T-cell (primary cell): ENCODE data around the gene DGCR2. TPM values are rescaled to one million over a fixed set of nuclear protein-coding genes. Genes with fewer than 3 reads are reported as not detected.

Experiments
- ATAC-seq, 4 experiments: fragments of 200-7000 bp in 3 of 4; fragments of 150-1000 bp in 1 of 4; cut with Tn5 transposase; replicated peaks in 1 of 4; 1 replicate in 3 of 4; 2 replicates in 1 of 4; pipeline ENCODE4 v1.10.0; 2021; ENCODE audit warnings: moderate library complexity in 3 of 4, mild to moderate bottlenecking in 2 of 4, moderate number of reproducible peaks in 1 of 4
- CTCF ChIA-PET, 2 donors: fragments of 300-600 bp; sonication (Branson Sonifier 250); formaldehyde crosslinking; loops; one replicate each; lab custom pipeline; 2022; ENCODE audit warnings: antibody characterized with exemption in 2 of 2; lab: Charles Lee
- POLR2A ChIA-PET, 2 donors: fragments of 300-600 bp; sonication (Branson Sonifier 250); formaldehyde crosslinking; loops; one replicate each; lab custom pipeline; 2022; ENCODE audit warnings: antibody characterized with exemption in 2 of 2; lab: Charles Lee
- DNase-seq, 35 experiments: peaks; one replicate each; pipeline versions ENCODE4 v3.0.0 to v3.0.0-alpha.2; 2013 to 2023
- H3K27ac ChIP-seq: one replicate; pipeline ENCODE4 v1.5.1; 2013; ENCODE audit warnings: low read length
- H3K27me3 ChIP-seq, 2 experiments: replicated peaks in 1 of 2; 1 replicate in 1 of 2; 2 replicates in 1 of 2; pipeline versions ENCODE4 v1.6.1 to v1.7.0; 2013; ENCODE audit warnings: low read length in 1 of 2, mixed read lengths in 1 of 2; ENCODE audit not compliant: control insufficient read depth in 2 of 2, insufficient read depth in 2 of 2; ENCODE audit errors: extremely low read depth in 1 of 2
- H3K36me3 ChIP-seq, 2 donors: 1 replicate in 1 of 2; 2 replicates in 1 of 2; pipeline versions ENCODE4 v1.6.1 to v1.7.0; 2013; ENCODE audit warnings: low read length in 1 of 2; ENCODE audit not compliant: control insufficient read depth in 2 of 2, insufficient read depth in 1 of 2; ENCODE audit errors: extremely low read depth in 1 of 2
- H3K4me1 ChIP-seq, 2 experiments: 1 replicate in 1 of 2; 2 replicates in 1 of 2; pipeline versions ENCODE4 v1.6.1 to v1.7.0; 2013; ENCODE audit warnings: low read length in 2 of 2, mixed read lengths in 1 of 2; ENCODE audit not compliant: insufficient read depth in 2 of 2, control insufficient read depth in 1 of 2; ENCODE audit errors: extremely low read depth in 1 of 2
- H3K4me3 ChIP-seq, 2 donors: 1 replicate in 1 of 2; 2 replicates in 1 of 2; pipeline versions ENCODE4 v1.5.1 to v1.7.0; 2013; ENCODE audit warnings: mild to moderate bottlenecking in 2 of 2, low read length in 1 of 2, moderate library complexity in 1 of 2; ENCODE audit not compliant: control insufficient read depth in 1 of 2; ENCODE audit errors: extremely low read depth in 1 of 2
- H3K9me3 ChIP-seq: 2 replicates; pipeline ENCODE4 v1.7.0; 2013
- H3K27ac Mint-ChIP-seq, 2 donors: one replicate each; pipeline ENCODE4 v1.8.0; 2020 to 2021; ENCODE audit warnings: mild to moderate bottlenecking in 2 of 2, mixed read lengths in 2 of 2
- H3K27me3 Mint-ChIP-seq, 2 donors: one replicate each; pipeline ENCODE4 v1.8.0; 2021 to 2022; ENCODE audit warnings: mixed read lengths in 2 of 2
- H3K36me3 Mint-ChIP-seq: one replicate; pipeline ENCODE4 v1.8.0; 2021; ENCODE audit warnings: mixed read lengths
- H3K4me1 Mint-ChIP-seq, 3 donors: one replicate each; pipeline ENCODE4 v1.8.0; 2020 to 2022; ENCODE audit warnings: mixed read lengths in 3 of 3, mild to moderate bottlenecking in 1 of 3
- H3K4me3 Mint-ChIP-seq, 3 donors: one replicate each; pipeline ENCODE4 v1.8.0; 2020 to 2022; ENCODE audit warnings: mild to moderate bottlenecking in 3 of 3, mixed read lengths in 3 of 3, moderate library complexity in 3 of 3
- H3K9me3 Mint-ChIP-seq, 3 donors: one replicate each; pipeline ENCODE4 v1.8.0; 2020 to 2022; ENCODE audit warnings: mixed read lengths in 3 of 3
- WGBS: methylation state at CpG from one replicate; pipeline ENCODE4 v1.1.5; 2013; ENCODE audit warnings: missing lambda C conversion rate; ENCODE audit not compliant: insufficient coverage; 5-methylcytosine and 5-hydroxymethylcytosine counted together
- total RNA-seq, 35 experiments: library from RNA in 6 of 35; stranded (reverse) in 6 of 35; fragments of 120-200 nt in 1 of 35; gene quantifications; one replicate each; pipeline versions ENCODE4 v1.2.1 to v1.2.4 and lab custom pipeline; 2013 to 2026

Gene DGCR2
- total RNA-seq, 5 donors from 2014 or later (not counting 1 experiment from before 2014, with no cell fraction given) = 50.9 to 79.2 (median 71.5) TPM

DNA sequence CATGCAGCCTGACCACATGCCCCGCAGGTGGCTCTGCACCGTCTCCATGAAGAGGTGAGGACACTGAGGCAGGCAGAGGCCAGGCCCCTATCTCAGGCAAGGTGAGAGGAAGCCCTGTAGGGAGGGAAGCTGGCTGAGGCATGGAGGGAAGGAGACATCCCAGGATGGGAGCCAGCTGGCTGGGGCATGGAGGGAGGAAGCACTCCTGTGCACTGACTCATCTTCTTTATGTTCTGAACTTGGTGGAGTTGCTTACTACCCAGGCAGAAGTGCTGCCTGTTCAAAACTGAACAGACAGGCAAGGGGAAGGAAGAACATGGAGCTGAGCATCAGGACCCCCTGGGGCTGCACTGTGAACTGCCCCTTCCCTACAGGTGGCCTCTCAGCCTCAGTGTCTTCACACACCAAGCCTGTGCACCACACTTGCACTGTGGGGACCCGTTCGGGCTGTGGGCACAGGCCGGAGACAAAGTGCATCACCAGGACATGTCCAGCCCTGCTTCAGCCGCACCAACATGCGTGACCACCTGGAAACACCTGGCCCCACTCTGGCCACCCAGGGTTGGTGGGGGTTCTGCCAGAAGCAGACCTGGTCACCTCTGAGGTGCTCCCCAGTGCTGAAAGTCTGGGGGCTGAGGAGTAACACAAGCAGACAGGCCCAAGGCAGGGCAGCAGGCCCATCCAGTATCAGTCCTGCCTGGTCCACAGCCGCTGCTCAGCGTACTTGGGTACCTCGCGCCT is 55.5 kb downstream of the DGCR2 start:
- ChIA-PET POLR2A (no interaction called here), CTCF (no interaction called here)
- Mint-ChIP-seq H3K27me3 (no peaks in the 10 kb centered on the region), H3K36me3 (peaks cover 66% of the 10 kb centered on the region), H3K4me3 (no peak overlapping the region), H3K4me1 (peaks cover 6 to 14% (median 10%) of the 10 kb centered on the region in 3 donors), H3K27ac (no peak overlapping the region), H3K9me3 (no peaks in the 10 kb centered on the region)
- Histone ChIP-seq H3K4me3 (no peak overlapping the region), H3K27ac (no peak overlapping the region), H3K9me3 (no peaks in the 10 kb centered on the region), H3K36me3 (peaks cover 23 to 93% of the 10 kb centered on the region in 2 donors), H3K27me3 (no peaks in the 10 kb centered on the region), H3K4me1 (no peaks in the 10 kb centered on the region)
- WGBS = 92% methylated on average over 9 of the region's 11 CpGs
- DNase-seq = no peak
- no peak for ATAC-seq

DNA sequence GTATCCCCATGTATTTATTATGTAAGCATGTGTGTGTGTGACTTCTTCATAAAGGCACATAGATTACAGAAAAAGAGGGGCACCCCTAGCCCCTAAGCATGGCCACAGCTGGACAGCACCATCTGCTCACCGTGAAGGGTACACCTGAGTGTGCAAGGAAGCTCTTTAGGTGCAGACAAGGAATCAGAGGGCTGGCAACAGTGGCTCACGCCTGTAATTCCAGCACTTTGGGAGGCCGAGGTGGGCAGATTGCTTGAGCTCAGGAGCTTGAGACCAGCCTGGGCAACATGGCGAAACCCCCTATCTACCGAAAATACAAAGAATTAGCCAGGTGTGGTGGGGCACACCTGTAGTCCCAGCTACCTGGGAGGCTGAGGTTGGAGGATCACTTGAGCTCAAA is 56.3 kb downstream of the DGCR2 start:
- Histone ChIP-seq H3K36me3 (peaks cover 21 to 93% of the 10 kb centered on the region in 2 donors), H3K27me3 (no peaks in the 10 kb centered on the region), H3K9me3 (no peaks in the 10 kb centered on the region), H3K4me3 (no peak overlapping the region), H3K4me1 (no peaks in the 10 kb centered on the region), H3K27ac (no peak overlapping the region)
- H3K4me3 Mint-ChIP-seq = no peak overlapping the region
- ATAC-seq (no peak), DNase-seq (no peak)
- ChIA-PET POLR2A (no interaction called here), CTCF (interaction anchor here in 1 of 2 donors (0.7 kb wide), 1 partner anchor 9 kb away, joined by 4 read pairs; no protein-coding TSS in a partner anchor)
- WGBS = 100% methylated on average over 3 of the region's 5 CpGs
- no peaks in the 10 kb centered on the region for H3K9me3 Mint-ChIP-seq
- no peak overlapping the region for H3K27ac Mint-ChIP-seq
- peaks cover under 1 to 6% (median 4%) of the 10 kb centered on the region in 3 donors for H3K4me1 Mint-ChIP-seq
- H3K36me3 Mint-ChIP-seq = peaks cover 58% of the 10 kb centered on the region
- no peaks in the 10 kb centered on the region for H3K27me3 Mint-ChIP-seq

DNA sequence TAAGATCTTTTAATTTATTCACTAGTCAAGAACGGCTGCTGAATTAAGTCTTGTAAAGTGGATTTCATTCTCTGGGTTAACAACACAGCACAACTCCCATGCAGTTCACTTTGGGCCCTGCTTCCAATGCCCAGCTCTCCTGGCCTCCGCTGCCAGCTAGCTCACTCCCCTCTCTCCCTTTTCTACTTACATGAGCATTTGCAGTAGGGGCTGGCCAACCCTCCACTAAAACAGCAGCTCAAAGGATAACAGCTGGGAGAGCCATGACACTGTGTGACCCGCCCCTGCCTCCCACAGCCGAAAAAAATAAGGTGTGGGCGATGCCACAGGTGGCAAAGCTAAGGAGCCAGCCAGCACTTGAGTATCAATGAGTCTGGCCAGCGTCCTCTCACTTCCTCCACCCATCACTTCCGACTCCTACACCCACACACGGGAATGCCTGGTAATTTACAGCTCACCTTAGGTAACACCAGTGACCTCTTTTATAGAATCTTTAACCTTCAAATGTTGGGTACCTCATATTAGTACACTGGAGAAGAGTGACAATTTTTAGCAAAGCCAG is 56.8 kb downstream of the DGCR2 start:
- no peaks in the 10 kb centered on the region for H3K4me1 ChIP-seq
- WGBS = 87% methylated on average over 3 of the region's 8 CpGs
- no peaks in the 10 kb centered on the region for H3K9me3 ChIP-seq
- no peak overlapping the region for H3K27ac ChIP-seq
- ChIA-PET CTCF (interaction anchor here in 1 of 2 donors (0.7 kb wide), 1 partner anchor 9 kb away, joined by 4 read pairs; no protein-coding TSS in a partner anchor), POLR2A (no interaction called here)
- no peak for ATAC-seq
- H3K27me3 Mint-ChIP-seq = no peaks in the 10 kb centered on the region
- H3K36me3 Mint-ChIP-seq = peaks cover 60% of the 10 kb centered on the region
- no peaks in the 10 kb centered on the region for H3K27me3 ChIP-seq
- DNase-seq = peak in 1 of 35 experiments; percentile 9
- H3K27ac Mint-ChIP-seq = no peak overlapping the region
- peaks cover 0 to 5% (median 3%) of the 10 kb centered on the region in 3 donors for H3K4me1 Mint-ChIP-seq
- no peaks in the 10 kb centered on the region for H3K9me3 Mint-ChIP-seq
- peaks cover 21 to 94% of the 10 kb centered on the region in 2 donors for H3K36me3 ChIP-seq
- no peak overlapping the region for H3K4me3 ChIP-seq
- H3K4me3 Mint-ChIP-seq = no peak overlapping the region

DNA sequence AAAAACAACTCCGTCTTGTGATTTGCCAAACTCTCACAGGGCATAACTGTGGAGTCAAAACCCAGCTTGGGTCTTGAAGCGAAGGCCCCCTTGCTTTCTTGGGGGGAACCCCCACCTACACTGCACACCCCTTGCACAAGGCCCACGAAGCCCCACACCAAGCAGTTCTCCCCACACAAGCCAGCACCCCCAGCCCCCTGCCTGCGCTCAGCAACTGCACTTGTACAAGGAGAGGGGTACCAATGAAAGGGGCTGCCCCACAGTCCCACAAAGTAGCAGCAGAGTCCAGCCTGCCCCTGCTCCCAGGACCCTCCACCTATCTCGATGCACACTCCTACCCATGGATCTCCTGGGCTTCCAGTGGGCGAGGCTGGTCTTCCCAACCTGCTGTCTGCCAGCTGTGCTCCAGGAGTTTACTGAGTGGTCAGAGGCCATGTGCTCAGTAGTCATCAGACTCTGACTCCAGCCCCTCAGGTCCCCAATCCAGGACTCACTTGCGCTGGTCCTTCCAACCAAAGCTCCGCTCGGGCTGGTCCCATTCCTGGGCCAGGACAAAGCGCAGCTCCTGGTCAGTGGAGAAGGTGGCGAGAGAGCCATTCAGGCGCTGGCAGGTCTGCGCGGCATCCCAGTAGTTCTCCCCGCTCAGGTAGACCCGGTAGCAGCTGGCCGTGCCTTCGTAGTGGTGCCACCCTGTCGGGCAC is 57.7 kb downstream of the DGCR2 start:
- Mint-ChIP-seq H3K9me3 (no peaks in the 10 kb centered on the region), H3K36me3 (peaks cover 59% of the 10 kb centered on the region), H3K4me3 (no peak overlapping the region), H3K4me1 (peaks cover 0 to 5% (median 2%) of the 10 kb centered on the region in 3 donors), H3K27ac (no peak overlapping the region), H3K27me3 (no peaks in the 10 kb centered on the region)
- DNase-seq (peak in 1 of 35 experiments; percentile 6), ATAC-seq (no peak)
- ChIA-PET CTCF (no interaction called here), POLR2A (no interaction called here)
- WGBS = 97% methylated on average over 16 of the region's 19 CpGs
- Histone ChIP-seq H3K9me3 (no peaks in the 10 kb centered on the region), H3K4me1 (no peaks in the 10 kb centered on the region), H3K27me3 (no peaks in the 10 kb centered on the region), H3K4me3 (no peak overlapping the region), H3K27ac (no peak overlapping the region), H3K36me3 (peaks cover 22 to 94% of the 10 kb centered on the region in 2 donors)

DNA sequence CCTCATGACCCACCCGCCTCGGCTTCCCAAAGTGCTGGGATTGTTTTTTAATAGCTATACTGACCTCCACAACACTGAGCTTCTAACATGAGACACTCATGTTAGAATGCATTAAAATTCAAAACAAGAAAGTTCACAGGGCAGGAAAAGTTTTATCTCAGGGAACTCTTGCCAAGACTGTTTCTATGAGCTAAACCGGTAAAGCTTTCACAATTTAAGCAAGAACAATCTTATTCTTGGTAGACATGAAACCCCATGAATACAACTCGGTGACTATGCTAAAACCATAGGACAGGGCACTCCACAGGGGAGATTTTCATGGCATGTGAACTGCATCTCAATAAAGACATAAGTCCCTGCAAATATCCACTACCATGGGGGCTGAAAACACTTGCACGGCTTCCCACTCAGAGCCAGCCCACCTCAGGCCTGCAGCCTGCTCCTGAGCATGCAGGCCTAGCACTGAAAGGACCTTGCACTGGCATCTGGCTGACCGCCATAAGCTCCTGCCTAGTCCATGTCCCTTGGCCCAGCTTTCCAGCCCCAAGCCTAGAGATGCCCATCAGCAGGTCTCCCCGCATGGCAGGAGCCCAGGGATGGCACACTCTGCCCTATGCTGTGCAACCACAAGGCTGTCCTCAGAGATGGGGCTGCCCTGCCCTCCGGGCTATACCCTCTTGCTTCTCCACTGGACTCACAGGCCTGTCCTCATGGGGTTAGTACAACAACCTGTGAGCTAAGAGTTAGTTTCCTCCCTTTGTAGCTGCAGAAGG is 58.4 kb downstream of the DGCR2 start:
- H3K4me1 Mint-ChIP-seq = peaks cover 2 to 7% (median 2%) of the 10 kb centered on the region in 3 donors
- DNase-seq (peak in 1 of 35 experiments; percentile 11), ATAC-seq (no peak)
- no peaks in the 10 kb centered on the region for H3K27me3 Mint-ChIP-seq
- H3K9me3 Mint-ChIP-seq = no peaks in the 10 kb centered on the region
- Histone ChIP-seq H3K27me3 (no peaks in the 10 kb centered on the region), H3K27ac (no peak overlapping the region), H3K36me3 (peaks cover 28 to 95% of the 10 kb centered on the region in 2 donors), H3K4me3 (no peak overlapping the region), H3K9me3 (no peaks in the 10 kb centered on the region), H3K4me1 (no peaks in the 10 kb centered on the region)
- ChIA-PET CTCF (no interaction called here), POLR2A (no interaction called here)
- H3K27ac Mint-ChIP-seq = no peak overlapping the region
- WGBS = 100% methylated on average over 5 of the region's 8 CpGs
- no peak overlapping the region for H3K4me3 Mint-ChIP-seq
- peaks cover 63% of the 10 kb centered on the region for H3K36me3 Mint-ChIP-seq

DNA sequence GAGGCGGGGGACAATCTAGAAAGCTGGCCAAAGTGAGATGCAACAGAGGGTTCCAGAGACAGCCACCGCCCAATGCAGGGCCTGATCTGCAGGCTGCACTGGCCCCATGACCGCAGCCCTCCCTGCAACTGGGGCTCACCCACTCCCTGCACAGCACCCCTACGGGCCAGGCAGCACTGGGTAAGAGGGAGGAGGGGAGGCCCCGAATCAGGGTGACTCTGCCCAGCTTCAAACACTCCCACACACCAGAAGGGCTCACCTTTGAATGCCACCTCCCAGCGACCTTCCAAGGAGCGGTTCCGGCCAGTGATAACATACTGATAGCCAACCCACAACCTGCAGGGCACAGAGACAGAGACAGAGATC is 59.3 kb downstream of the DGCR2 start:
- no peaks in the 10 kb centered on the region for H3K4me1 ChIP-seq
- Mint-ChIP-seq H3K4me1 (peaks cover 0 to 11% (median 4%) of the 10 kb centered on the region in 3 donors), H3K9me3 (no peaks in the 10 kb centered on the region), H3K36me3 (peaks cover 61% of the 10 kb centered on the region), H3K27ac (no peak overlapping the region), H3K4me3 (no peak overlapping the region), H3K27me3 (no peaks in the 10 kb centered on the region)
- ChIA-PET POLR2A (no interaction called here), CTCF (no interaction called here)
- DNase-seq (peak in 1 of 35 experiments; percentile 9), ATAC-seq (no peak)
- 100% methylated on average over 2 of the region's 8 CpGs for WGBS
- H3K27ac ChIP-seq = no peak overlapping the region
- H3K36me3 ChIP-seq = peaks cover 29 to 92% of the 10 kb centered on the region in 2 donors
- no peak overlapping the region for H3K4me3 ChIP-seq
- H3K27me3 ChIP-seq = no peaks in the 10 kb centered on the region
- no peaks in the 10 kb centered on the region for H3K9me3 ChIP-seq
